HG02642 (cell line): Measurements from ENCODE around the gene ERFL.
"Not testable (repeated sequence)": the region's sequence is repeated elsewhere in the genome, so short reads cannot be mapped to it uniquely, and the experiment has no call there.

ENCODE experiments used
- ATAC-seq: cut with Tn5 transposase; IDR thresholded peaks from one replicate; pipeline ENCODE4 v1.9.1; 2021; ENCODE audit warnings: mild to moderate bottlenecking; ENCODE audit not compliant: unreplicated experiment, poor library complexity

The ERFL gene

GRCh38 chr19:41915021-41915775, 13.1 kb downstream of the ERFL start:
- no peak for ATAC-seq

GRCh38 chr19:41914424-41914834, 13.8 kb downstream of the ERFL start:
- ATAC-seq = not testable (repeated sequence)

- ATAC-seq = no peak
These were observed 14.5 kb downstream of the ERFL start for GRCh38 chr19:41913538-41914423.

GRCh38 chr19:41912899-41913537, 15.2 kb downstream of the ERFL start:
- no peak for ATAC-seq

GRCh38 chr19:41911889-41912731, 16.1 kb downstream of the ERFL start:
- ATAC-seq = no peak

GRCh38 chr19:41910992-41911888, 17.0 kb downstream of the ERFL start:
- ATAC-seq = no peak

GRCh38 chr19:41910240-41910991, 17.8 kb downstream of the ERFL start:
- ATAC-seq = no peak

GRCh38 chr19:41909706-41910105, 18.5 kb downstream of the ERFL start:
- ATAC-seq = no peak

GRCh38 chr19:41908724-41909464, 19.4 kb downstream of the ERFL start:
- no peak for ATAC-seq

GRCh38 chr19:41907994-41908615, 20.1 kb downstream of the ERFL start:
- no peak for ATAC-seq

- no peak for ATAC-seq
These were observed 21.2 kb downstream of the ERFL start for GRCh38 chr19:41906916-41907680.

GRCh38 chr19:41906271-41906670, 22.0 kb downstream of the ERFL start:
- ATAC-seq = no peak

- ATAC-seq = no peak
These were observed 22.8 kb downstream of the ERFL start for GRCh38 chr19:41905273-41906002.

- ATAC-seq = no peak
These were observed 24.0 kb downstream of the ERFL start for GRCh38 chr19:41904118-41904870.
